H1 (cell line): ENCODE data around the gene LRRC3C. TPM values are rescaled to one million over a fixed set of nuclear protein-coding genes. Genes with fewer than 3 reads are reported as not detected.

ENCODE experiments used
- CTCF ChIA-PET: fragments of 300-600 bp; sonication (Branson Sonifier 250); formaldehyde crosslinking; loops from one replicate; lab custom pipeline; 2021; ENCODE audit not compliant: partially characterized antibody; lab: Charles Lee
- POLR2A ChIA-PET: fragments of 300-600 bp; sonication (Branson Sonifier 250); formaldehyde crosslinking; loops from one replicate; lab custom pipeline; 2021; ENCODE audit warnings: inconsistent platforms; ENCODE audit not compliant: partially characterized antibody; lab: Charles Lee
- DNase-seq, 2 experiments: peaks; one replicate each; pipeline versions ENCODE4 v3.0.0 to v3.0.0-alpha.2; 2010 to 2022; ENCODE audit warnings: low spot score in 2 of 2, low read depth in 1 of 2, mixed read lengths in 1 of 2
- FAIRE-seq: peaks from 2 replicates; lab custom pipeline; 2011; peaks lifted over from hg19 to GRCh38; lab: Jason Lieb, UNC
- H2AFZ ChIP-seq: 2 replicates; pipeline ENCODE4 v1.8.1; 2012; ENCODE audit warnings: low read length, inconsistent platforms
- H2AK5ac ChIP-seq: 2 replicates; pipeline ENCODE4 v1.6.1; 2013; ENCODE audit warnings: low read depth, low read length
- H2BK120ac ChIP-seq: replicated peaks from 2 replicates; pipeline ENCODE3; 2013; ENCODE audit warnings: low read depth, low read length, inconsistent platforms
- H2BK12ac ChIP-seq: 2 replicates; pipeline ENCODE4 v1.6.1; 2013; ENCODE audit warnings: low read depth, low read length
- H2BK15ac ChIP-seq: 2 replicates; pipeline ENCODE4 v1.6.1; 2013; ENCODE audit warnings: low read length
- H2BK20ac ChIP-seq: 2 replicates; pipeline ENCODE4 v1.6.1; 2013; ENCODE audit warnings: low read length
- H2BK5ac ChIP-seq: 2 replicates; pipeline ENCODE4 v1.6.1; 2013; ENCODE audit warnings: low read depth, low read length
- H3K14ac ChIP-seq: 2 replicates; pipeline ENCODE4 v1.6.1; 2013; ENCODE audit warnings: inconsistent platforms; ENCODE audit not compliant: insufficient read length
- H3K18ac ChIP-seq: 2 replicates; pipeline ENCODE4 v1.6.1; 2013; ENCODE audit warnings: low read length; ENCODE audit errors: extremely low read depth
- H3K23ac ChIP-seq: 2 replicates; pipeline ENCODE4 v1.6.1; 2013; ENCODE audit warnings: inconsistent platforms; ENCODE audit not compliant: insufficient read length
- H3K23me2 ChIP-seq: 2 replicates; pipeline ENCODE4 v1.6.1; 2013; ENCODE audit warnings: low read depth, low read length
- H3K27ac ChIP-seq: 2 replicates; pipeline ENCODE4 v1.6.1; 2011; ENCODE audit warnings: low read depth, low read length, inconsistent platforms
- H3K27me3 ChIP-seq, 4 experiments: replicated peaks in 1 of 4; 1 replicate in 1 of 4; 2 replicates in 3 of 4; pipeline versions ENCODE4 v1.6.1 to v1.8.1; 2011 to 2013; ENCODE audit warnings: low read length in 3 of 4, mild to moderate bottlenecking in 3 of 4, inconsistent platforms in 2 of 4, mixed read lengths in 2 of 4, moderate library complexity in 1 of 4; ENCODE audit not compliant: control insufficient read depth in 3 of 4, insufficient read depth in 3 of 4; ENCODE audit errors: extremely low read depth in 1 of 4
- H3K36me3 ChIP-seq, 4 experiments: 2 replicates each; pipeline versions ENCODE4 v1.6.1 to v1.8.1; 2011 to 2013; ENCODE audit warnings: mild to moderate bottlenecking in 4 of 4, low read length in 3 of 4, moderate library complexity in 2 of 4, control low read depth in 1 of 4, inconsistent platforms in 1 of 4; ENCODE audit not compliant: insufficient read depth in 4 of 4, control insufficient read depth in 2 of 4
- H3K4ac ChIP-seq: replicated peaks from 2 replicates; pipeline ENCODE3; 2013; ENCODE audit warnings: low read length, low read depth, mixed read lengths, inconsistent platforms; ENCODE audit not compliant: insufficient read length
- H3K4me1 ChIP-seq, 4 experiments: replicated peaks in 1 of 4; 1 replicate in 1 of 4; 2 replicates in 3 of 4; pipeline versions ENCODE4 v1.6.1 to v1.8.1; 2011 to 2013; ENCODE audit warnings: low read length in 3 of 4, inconsistent platforms in 2 of 4, mixed read lengths in 1 of 4; ENCODE audit not compliant: insufficient read depth in 4 of 4, control insufficient read depth in 3 of 4
- H3K4me2 ChIP-seq, 2 experiments: 2 replicates each; pipeline versions ENCODE4 v1.6.1 to v1.8.1; 2011 to 2013; ENCODE audit warnings: low read depth in 2 of 2, low read length in 2 of 2, control low read depth in 1 of 2, inconsistent platforms in 1 of 2, mild to moderate bottlenecking in 1 of 2; ENCODE audit not compliant: insufficient read depth in 1 of 2
- H3K4me3 ChIP-seq, 4 experiments: fragments of 200-600, 300-600 bp in 1 of 4; sonication (generic), shearing (Covaris generic), sonication (Bioruptor Twin) in 1 of 4; 2 replicates each; pipeline versions ENCODE4 v1.5.1 to v1.8.1; 2011 to 2016; ENCODE audit warnings: low read length in 4 of 4, low read depth in 3 of 4, control low read depth in 2 of 4, inconsistent platforms in 2 of 4, mild to moderate bottlenecking in 2 of 4, mixed read lengths in 1 of 4, moderate library complexity in 1 of 4; ENCODE audit not compliant: insufficient read depth in 2 of 4; ENCODE audit errors: extremely low read depth in 1 of 4
- H3K56ac ChIP-seq: replicated peaks from 2 replicates; pipeline ENCODE3; 2013; ENCODE audit warnings: low read depth, mild to moderate bottlenecking, mixed read lengths, low read length, inconsistent platforms; ENCODE audit not compliant: insufficient read length
- H3K79me1 ChIP-seq: 2 replicates; pipeline ENCODE4 v1.6.1; 2013; ENCODE audit warnings: low read depth, low read length, control low read depth
- H3K79me2 ChIP-seq, 2 experiments: 2 replicates each; pipeline versions ENCODE4 v1.6.1 to v1.8.1; 2012 to 2013; ENCODE audit warnings: low read length in 2 of 2, mild to moderate bottlenecking in 2 of 2, inconsistent platforms in 1 of 2; ENCODE audit not compliant: insufficient read depth in 2 of 2, control insufficient read depth in 1 of 2
- H3K9ac ChIP-seq, 4 experiments: replicated peaks in 1 of 4; 1 replicate in 1 of 4; 2 replicates in 3 of 4; pipeline versions ENCODE4 v1.6.1 to v1.8.1; 2011 to 2013; ENCODE audit warnings: low read depth in 3 of 4, low read length in 3 of 4, control low read depth in 2 of 4, mild to moderate bottlenecking in 2 of 4, moderate library complexity in 2 of 4, inconsistent platforms in 1 of 4; ENCODE audit errors: extremely low read depth in 1 of 4
- H3K9me3 ChIP-seq, 2 experiments: 2 replicates each; pipeline versions ENCODE4 v1.6.1 to v1.8.1; 2012 to 2013; ENCODE audit warnings: mild to moderate bottlenecking in 2 of 2, moderate library complexity in 2 of 2, control low read depth in 1 of 2, inconsistent platforms in 1 of 2, low read depth in 1 of 2, low read length in 1 of 2, mixed read lengths in 1 of 2; ENCODE audit not compliant: insufficient read depth in 2 of 2
- H4K20me1 ChIP-seq, 2 experiments: replicated peaks in 1 of 2; 2 replicates each; pipeline versions ENCODE3 to v1.8.1; 2011 to 2013; ENCODE audit warnings: inconsistent platforms in 2 of 2, low read length in 2 of 2, mild to moderate bottlenecking in 1 of 2; ENCODE audit not compliant: insufficient read depth in 2 of 2, control insufficient read depth in 1 of 2
- H4K5ac ChIP-seq: 2 replicates; pipeline ENCODE4 v1.6.1; 2013; ENCODE audit warnings: low read length, low read depth, mixed read lengths, inconsistent platforms; ENCODE audit not compliant: insufficient read length
- H4K8ac ChIP-seq: 2 replicates; pipeline ENCODE4 v1.8.0; 2013; ENCODE audit warnings: mild to moderate bottlenecking, moderate library complexity, low read length, inconsistent platforms; ENCODE audit not compliant: insufficient read depth; ENCODE audit errors: extremely low read depth
- H4K91ac ChIP-seq: replicated peaks from 2 replicates; pipeline ENCODE3; 2013; ENCODE audit warnings: low read length, mixed read lengths, inconsistent platforms; ENCODE audit not compliant: insufficient read length
- CBX5 ChIP-seq: fragments of 300-800, 300-1000 bp; sonication (generic); IDR thresholded peaks from 2 replicates; pipeline ENCODE4 v1.7.1; 2016; ENCODE audit warnings: antibody characterized with exemption, low read length, low read depth
- HDAC2 ChIP-seq, 2 experiments: fragments of 300-600 bp in 1 of 2; sonication (generic) in 1 of 2; IDR thresholded peaks; 2 replicates each; pipeline ENCODE4 v1.6.1; 2011 to 2012; ENCODE audit warnings: low read depth in 2 of 2, low read length in 2 of 2, mild to moderate bottlenecking in 2 of 2, moderate library complexity in 2 of 2, borderline replicate concordance in 1 of 2, inconsistent platforms in 1 of 2
- WGBS, 2 experiments: shearing (Covaris generic) in 1 of 2; methylation state at CpG; one replicate each; pipeline versions ENCODE4 v1.1.6 to v1.1.7; 2013 to 2015; ENCODE audit warnings: low lambda C conversion rate in 2 of 2, mixed read lengths in 2 of 2, inconsistent platforms in 1 of 2, low coverage in 1 of 2, missing lambda C conversion rate in 1 of 2; ENCODE audit not compliant: insufficient replicate concordance in 2 of 2, insufficient coverage in 1 of 2, insufficient read length in 1 of 2; ENCODE audit errors: extremely low coverage in 1 of 2, missing lambda C conversion rate in 1 of 2; 5-methylcytosine and 5-hydroxymethylcytosine counted together
- polyA plus RNA-seq, 7 experiments: library from polyadenylated mRNA; depleted of rRNA in 3 of 7; stranded (reverse) in 5 of 7; unstranded in 2 of 7; fragments of >200 nt in 5 of 7; fragments of 200-250 nt in 2 of 7; gene quantifications; 1 replicate in 5 of 7; 2 replicates in 1 of 7; 4 replicates in 1 of 7; pipeline versions ENCODE4 v1.2.1 to v1.2.3, GENCODE V29; 2011 to 2013; ENCODE audit warnings: missing spikeins in 2 of 7, mixed read lengths in 2 of 7
- total RNA-seq: library from RNA; stranded (reverse); fragmentation: NEBNext Ultra II Directional; extraction: Animal tissue kit (Norgen Biotek cat#: 25700); gene quantifications from 2 replicates; pipeline ENCODE4 v1.2.1, GENCODE V29; 2021

The LRRC3C gene
- total and polyA plus RNA-seq, 2 of the 8 experiments (the other 6 are each of a cell fraction or from before 2014, with no cell fraction given): not detected

- Histone ChIP-seq H4K5ac (no peak overlapping the region), H3K23ac (no peak overlapping the region), H3K4me3 (no peak overlapping the region), H3K56ac (no peak overlapping the region), H3K79me2 (no peaks in the 10 kb centered on the region), H3K18ac (no peak overlapping the region), H3K27ac (no peak overlapping the region), H2BK20ac (no peak overlapping the region), H4K20me1 (no peaks in the 10 kb centered on the region), H2AK5ac (no peak overlapping the region), H2BK5ac (no peak overlapping the region), H3K27me3 (no peaks in the 10 kb centered on the region; a peak in 1 of 7 replicates), H3K4me1 (peaks cover 0 to 7% (median 4%) of the 10 kb centered on the region in 4 experiments; a peak in 5 of 7 replicates), H2BK120ac (no peak overlapping the region), H3K4me2 (no peak overlapping the region), H3K4ac (no peak overlapping the region), H4K91ac (no peak overlapping the region), H3K79me1 (no peaks in the 10 kb centered on the region), H2BK15ac (no peak overlapping the region), H4K8ac (no peak overlapping the region), H3K9ac (no peak overlapping the region), H3K14ac (no peak overlapping the region), H2AFZ (no peak overlapping the region), H2BK12ac (no peak overlapping the region), H3K23me2 (0 out of 2 replicates have a peak, but pooled peaks cover 2% of the 10 kb centered on the region), H3K36me3 (no peaks in the 10 kb centered on the region), H3K9me3 (no peaks in the 10 kb centered on the region)
- ChIA-PET CTCF (interaction anchor here (1.8 kb wide), 1 partner anchor 9 kb away, joined by 6 read pairs; no protein-coding TSS in a partner anchor), POLR2A (no interaction called here)
- no peak for DNase-seq
- FAIRE-seq: no peak
- 73% methylated on average over 3 of the region's 3 CpGs; no CpG with 5 or more reads in 1 of the 2 experiments for WGBS, 2 experiments
- TF ChIP-seq CBX5: no peak
- no peak for TF ChIP-seq HDAC2 (IDR thresholded peaks at IDR 0.05; ENCODE audit: borderline replicate concordance in 1 of 2, low read depth in 2 of 2, low read length in 2 of 2)
These were observed 8.4 kb downstream of the LRRC3C start for GRCh38 chr17:39935909-39936308.
